Endothelial cell (in vitro differentiated cells): ENCODE measurements around the gene ZNF827. TPM values are rescaled to one million over a fixed set of nuclear protein-coding genes. Genes with fewer than 3 reads are reported as not detected.

Experiments used
- DNase-seq: peaks from one replicate; pipeline ENCODE4 v3.0.0; 2021; ENCODE audit warnings: low spot score
- H3K27ac Mint-ChIP-seq: one replicate; pipeline ENCODE4 v1.8.0; 2021; ENCODE audit warnings: mixed read lengths, inconsistent platforms; ENCODE audit not compliant: unreplicated experiment
- H3K27me3 Mint-ChIP-seq: one replicate; pipeline ENCODE4 v1.8.0; 2021; ENCODE audit warnings: mild to moderate bottlenecking, moderate library complexity, mixed read lengths, inconsistent platforms; ENCODE audit not compliant: unreplicated experiment
- H3K36me3 Mint-ChIP-seq: one replicate; pipeline ENCODE4 v1.8.0; 2021; ENCODE audit warnings: mild to moderate bottlenecking, low read depth, mixed read lengths, inconsistent platforms; ENCODE audit not compliant: unreplicated experiment
- H3K4me1 Mint-ChIP-seq: one replicate; pipeline ENCODE4 v1.8.0; 2021; ENCODE audit warnings: mild to moderate bottlenecking, mixed read lengths, inconsistent platforms; ENCODE audit not compliant: unreplicated experiment
- H3K4me3 Mint-ChIP-seq: one replicate; pipeline ENCODE4 v1.8.0; 2021; ENCODE audit warnings: mild to moderate bottlenecking, mixed read lengths, inconsistent platforms; ENCODE audit not compliant: unreplicated experiment
- H3K9me3 Mint-ChIP-seq: one replicate; pipeline ENCODE4 v1.8.0; 2021; ENCODE audit warnings: mixed read lengths, inconsistent platforms; ENCODE audit not compliant: unreplicated experiment
- CTCF ChIP-seq: fragments of 200-600 bp; sonication (generic); IDR thresholded peaks from one replicate; pipeline ENCODE4 v1.5.0; 2021; ENCODE audit warnings: antibody characterized with exemption; ENCODE audit not compliant: unreplicated experiment
- total RNA-seq: library from RNA; stranded (reverse); fragmentation: NEBNext Ultra II Directional; extraction: Animal tissue kit (Norgen Biotek cat#: 25700); gene quantifications from one replicate; pipeline ENCODE4 v1.2.1, GENCODE V29; 2021; ENCODE audit not compliant: unreplicated experiment

The ZNF827 gene
- total RNA-seq, 1 donor from 2014 or later, result 22.8 TPM

GRCh38 chr4:145933134-145933533 is 5.5 kb downstream of the ZNF827 start:
- Mint-ChIP-seq H3K9me3 (no peaks in the 10 kb centered on the region), H3K27ac (no peak overlapping the region), H3K27me3 (peaks cover 12% of the 10 kb centered on the region), H3K4me3 (no peak overlapping the region), H3K36me3 (peaks cover 3% of the 10 kb centered on the region), H3K4me1 (peaks cover 35% of the 10 kb centered on the region)
- no peak for TF ChIP-seq CTCF
- DNase-seq, result no peak

- H3K27ac Mint-ChIP-seq, result no peak overlapping the region
- DNase-seq, result no peak
- peaks cover 10% of the 10 kb centered on the region for H3K27me3 Mint-ChIP-seq
- no peak overlapping the region for H3K4me3 Mint-ChIP-seq
- H3K36me3 Mint-ChIP-seq, result no peaks in the 10 kb centered on the region
- no peaks in the 10 kb centered on the region for H3K9me3 Mint-ChIP-seq
- H3K4me1 Mint-ChIP-seq, result peaks cover 35% of the 10 kb centered on the region
- TF ChIP-seq CTCF, result no peak
Measured at GRCh38 chr4:145931403-145931802, 7.2 kb downstream of the ZNF827 start.

DNA sequence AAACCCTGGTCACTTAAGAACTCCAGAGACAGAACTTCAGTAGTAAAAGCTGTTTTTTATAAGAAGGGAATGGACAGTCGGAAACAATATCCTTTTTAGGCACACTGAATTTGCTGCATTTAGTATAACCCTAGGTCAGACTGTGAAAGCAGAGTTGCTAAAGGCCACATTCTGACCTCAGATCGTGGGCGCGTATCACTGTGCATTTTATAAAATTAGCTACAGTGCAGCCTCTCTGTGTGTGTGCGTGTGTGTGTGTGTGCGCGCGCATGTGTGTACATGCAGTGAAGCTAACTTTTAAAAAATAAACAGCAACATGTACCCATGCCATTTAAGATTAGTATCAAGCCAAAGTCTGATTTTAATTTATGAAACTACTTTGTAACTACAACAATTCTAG is 8.0 kb downstream of the ZNF827 start:
- H3K4me3 Mint-ChIP-seq, result no peak overlapping the region
- no peak for DNase-seq
- peaks cover 29% of the 10 kb centered on the region for H3K4me1 Mint-ChIP-seq
- H3K27ac Mint-ChIP-seq, result no peak overlapping the region
- H3K36me3 Mint-ChIP-seq, result peaks cover 4% of the 10 kb centered on the region
- no peak for TF ChIP-seq CTCF
- H3K9me3 Mint-ChIP-seq, result no peaks in the 10 kb centered on the region
- peaks cover 3% of the 10 kb centered on the region for H3K27me3 Mint-ChIP-seq

GRCh38 chr4:145929415-145930178 is 9.0 kb downstream of the ZNF827 start:
- H3K4me1 Mint-ChIP-seq, result peaks cover 19% of the 10 kb centered on the region

More at GRCh38 chr4:145929415-145930178, 9.0 kb downstream of the ZNF827 start:
- Mint-ChIP-seq H3K4me3 (no peak overlapping the region), H3K27ac (no peak overlapping the region), H3K27me3 (peaks cover 3% of the 10 kb centered on the region), H3K9me3 (no peaks in the 10 kb centered on the region), H3K36me3 (peaks cover 12% of the 10 kb centered on the region)
- TF ChIP-seq CTCF, result no peak
- DNase-seq, result no peak
